GM12874 (cell line): ENCODE data around the gene HCFC2.

Experiments
- TF ChIP-seq, protein P1 (sequence below): IDR thresholded peaks from 2 replicates; pipeline ENCODE4 v1.5.1; 2011; ENCODE audit warnings: low read depth, mild to moderate bottlenecking, control low read depth, low read length, moderate library complexity; ENCODE audit not compliant: insufficient read depth

HCFC2 gene

DNA sequence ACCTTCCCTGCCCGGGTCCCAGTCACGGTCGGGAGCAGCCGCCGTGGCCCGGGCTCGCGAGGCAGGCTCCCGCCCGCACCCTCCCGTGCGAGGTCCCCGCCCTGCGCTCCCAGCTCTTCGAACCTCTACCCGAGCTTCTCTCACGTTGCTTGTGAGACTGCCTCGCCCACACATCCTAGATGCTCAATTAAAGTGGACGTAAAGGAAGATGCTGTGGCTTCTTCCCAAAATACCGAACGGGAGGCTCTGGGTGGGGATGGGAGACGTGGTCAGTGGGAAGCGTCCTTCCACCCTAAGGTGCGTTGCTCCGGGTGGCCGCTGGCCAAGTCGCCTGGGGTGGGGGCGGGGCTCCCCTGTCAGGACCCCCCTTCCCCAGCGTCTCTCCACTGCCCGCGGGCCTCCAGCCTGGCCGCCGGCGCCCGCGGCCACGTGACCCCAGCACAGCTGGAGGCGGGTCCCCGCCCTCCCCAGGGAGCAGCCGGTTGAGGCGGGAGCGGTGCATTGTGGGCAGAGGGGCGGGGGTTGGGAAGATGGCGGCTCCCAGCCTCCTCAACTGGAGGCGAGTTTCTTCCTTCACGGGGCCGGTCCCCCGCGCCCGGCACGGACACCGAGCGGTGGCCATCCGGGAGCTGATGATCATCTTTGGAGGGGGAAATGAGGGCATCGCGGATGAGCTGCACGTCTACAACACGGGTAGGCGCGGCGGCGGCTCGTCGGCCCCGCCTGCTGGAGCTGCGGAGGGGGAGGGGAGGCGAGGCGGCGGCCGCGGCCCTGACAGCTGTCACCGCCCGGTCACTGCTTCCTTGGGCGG is at the start of gene HCFC2:
HCFC2 (plus strand) TSS at position 501 of the 811 bp plus-strand sequence; CDS start at position 531, 30 bp downstream.
- TF ChIP-seq, protein P1, sequence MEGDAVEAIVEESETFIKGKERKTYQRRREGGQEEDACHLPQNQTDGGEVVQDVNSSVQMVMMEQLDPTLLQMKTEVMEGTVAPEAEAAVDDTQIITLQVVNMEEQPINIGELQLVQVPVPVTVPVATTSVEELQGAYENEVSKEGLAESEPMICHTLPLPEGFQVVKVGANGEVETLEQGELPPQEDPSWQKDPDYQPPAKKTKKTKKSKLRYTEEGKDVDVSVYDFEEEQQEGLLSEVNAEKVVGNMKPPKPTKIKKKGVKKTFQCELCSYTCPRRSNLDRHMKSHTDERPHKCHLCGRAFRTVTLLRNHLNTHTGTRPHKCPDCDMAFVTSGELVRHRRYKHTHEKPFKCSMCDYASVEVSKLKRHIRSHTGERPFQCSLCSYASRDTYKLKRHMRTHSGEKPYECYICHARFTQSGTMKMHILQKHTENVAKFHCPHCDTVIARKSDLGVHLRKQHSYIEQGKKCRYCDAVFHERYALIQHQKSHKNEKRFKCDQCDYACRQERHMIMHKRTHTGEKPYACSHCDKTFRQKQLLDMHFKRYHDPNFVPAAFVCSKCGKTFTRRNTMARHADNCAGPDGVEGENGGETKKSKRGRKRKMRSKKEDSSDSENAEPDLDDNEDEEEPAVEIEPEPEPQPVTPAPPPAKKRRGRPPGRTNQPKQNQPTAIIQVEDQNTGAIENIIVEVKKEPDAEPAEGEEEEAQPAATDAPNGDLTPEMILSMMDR, result no peak

DNA sequence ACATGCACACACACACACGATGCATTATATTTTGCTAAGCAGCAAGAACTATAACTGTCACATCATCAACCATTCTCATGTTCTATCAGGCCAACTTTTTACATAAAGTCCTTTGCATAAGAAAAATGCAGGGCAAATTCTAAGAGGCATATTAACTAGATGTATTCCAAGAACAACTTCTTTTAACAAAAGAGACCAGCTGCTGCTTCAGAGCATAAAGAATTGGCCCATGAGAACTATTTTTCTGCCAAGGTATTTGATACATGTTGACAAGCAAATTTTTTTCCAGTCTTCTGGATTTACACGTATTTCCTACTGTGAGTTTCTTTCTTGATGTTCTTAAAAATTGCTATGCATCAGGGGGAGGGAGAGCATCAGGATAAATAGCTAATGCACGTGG is 41.5 kb upstream of the HCFC2 start:
- TF ChIP-seq, protein P1, result no peak

DNA sequence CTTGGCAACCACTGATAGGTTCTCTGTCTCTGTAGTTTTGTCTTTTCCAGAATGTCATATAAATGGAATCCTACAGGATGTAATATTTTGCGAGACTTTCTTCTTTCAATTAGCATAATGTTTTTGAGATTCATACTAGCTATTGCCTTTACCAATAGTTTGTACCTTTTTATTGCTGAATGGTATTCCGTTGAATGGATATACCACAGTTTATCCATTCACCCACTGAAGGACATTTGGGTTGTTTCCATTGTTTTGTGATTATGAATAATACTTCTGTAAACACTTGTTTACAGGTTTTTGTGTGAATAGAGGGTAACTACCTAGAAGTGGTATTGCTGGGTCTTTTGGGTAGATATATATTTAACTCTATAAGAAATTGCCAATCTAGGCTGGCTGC is 40.6 kb upstream of the HCFC2 start:
- TF ChIP-seq, protein P1, result no peak

DNA sequence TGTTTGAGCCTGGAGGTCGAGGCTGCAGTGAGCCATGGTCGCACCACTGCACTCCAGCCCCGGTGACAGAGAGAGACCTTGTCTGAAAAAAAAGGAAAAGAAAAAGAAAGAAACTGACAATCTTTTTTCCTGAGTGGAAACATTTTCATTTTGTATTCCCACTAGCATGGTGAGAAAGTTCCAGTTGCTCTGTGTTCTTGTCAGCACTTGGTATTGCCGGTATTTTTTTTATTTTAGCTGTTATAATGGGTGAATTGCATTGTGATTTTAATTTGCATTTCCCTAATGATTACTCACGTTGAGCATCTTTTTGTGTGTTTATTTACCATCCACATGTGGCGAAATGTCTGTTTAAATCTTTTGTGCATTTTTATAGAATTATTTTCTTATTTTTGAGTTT is 40.0 kb upstream of the HCFC2 start:
- TF ChIP-seq, protein P1, result no peak

DNA sequence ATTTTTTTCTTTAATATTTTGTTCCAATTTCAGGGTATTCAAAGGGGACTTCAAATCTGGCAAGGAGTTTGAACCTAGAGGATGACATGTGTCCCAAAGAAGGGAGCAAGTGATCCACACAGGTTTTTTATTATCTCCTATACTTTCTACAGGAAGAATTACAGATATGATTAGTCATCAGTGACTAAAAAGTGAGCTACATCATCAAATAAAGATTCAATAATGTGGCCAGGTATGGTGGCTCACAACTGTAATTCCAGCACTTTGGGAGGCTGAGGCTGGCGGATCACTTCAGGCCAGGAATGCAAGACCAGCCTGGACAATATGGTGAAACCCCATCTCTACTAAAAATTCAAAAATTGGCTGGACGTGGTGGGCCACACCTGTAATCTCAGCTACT is 38.6 kb upstream of the HCFC2 start:
- TF ChIP-seq, protein P1, result no peak

DNA sequence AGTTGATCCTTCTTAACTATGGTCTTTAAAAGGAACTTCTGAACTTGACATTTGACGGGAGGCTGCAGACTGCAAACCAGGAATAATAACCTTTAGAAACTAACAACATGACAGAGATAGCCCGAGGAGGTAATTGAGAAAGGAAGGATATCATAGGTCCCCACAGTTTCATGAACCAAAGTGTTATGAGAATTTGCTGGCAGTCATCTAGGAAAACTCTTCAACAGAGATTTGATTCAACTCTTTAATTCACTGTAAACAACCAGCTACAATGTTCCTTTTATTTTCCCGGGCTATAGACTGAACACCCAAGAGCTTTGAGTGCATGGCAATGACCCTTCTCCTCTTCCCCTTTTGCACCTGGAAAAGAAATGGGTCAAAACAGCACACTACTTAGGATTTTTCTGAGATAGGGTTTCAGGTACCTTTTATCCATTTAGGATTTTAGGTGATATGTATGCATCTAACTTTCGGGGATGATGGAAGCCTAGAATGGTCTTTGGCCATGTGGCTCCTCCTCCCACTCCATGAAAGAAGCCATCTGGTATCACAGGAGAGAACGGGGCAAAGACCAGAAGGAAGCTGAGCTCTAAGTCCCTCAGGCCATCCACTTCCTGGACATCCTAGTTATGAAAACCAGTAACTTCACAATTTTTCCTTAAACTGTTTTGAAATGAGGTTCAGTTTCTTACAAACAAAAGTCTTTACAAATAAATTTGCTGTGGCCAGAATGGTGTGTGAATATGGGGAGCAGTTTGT is 37.3 kb upstream of the HCFC2 start:
- TF ChIP-seq, protein P1, result no peak

DNA sequence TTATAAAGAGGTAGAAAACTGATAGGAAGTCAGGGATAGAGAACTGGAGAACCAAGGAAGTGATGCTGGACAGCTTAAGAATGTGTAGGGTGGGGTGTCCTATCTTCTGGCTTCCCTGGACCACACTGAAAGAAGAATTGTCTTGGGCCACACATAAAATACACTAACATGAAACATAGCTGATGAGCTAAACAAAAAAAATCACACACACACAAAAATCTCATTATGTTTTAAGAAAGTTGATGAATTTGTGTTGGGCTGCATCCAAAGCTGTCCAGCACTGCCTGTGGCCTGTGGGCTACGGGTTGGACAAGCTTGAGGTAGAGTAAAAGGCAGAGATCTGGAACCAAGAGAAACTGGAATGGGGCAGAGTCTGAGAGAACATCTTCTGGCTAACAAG is 21.8 kb upstream of the HCFC2 start:
- TF ChIP-seq, protein P1, result no peak
